ENCODE measurements around the gene GLRX3. TPM values are rescaled to one million over a fixed set of nuclear protein-coding genes. Genes with fewer than 3 reads are reported as not detected.

GLRX3 gene
- total RNA-seq, 1 experiment from 2014 or later = 142 TPM

- TF ChIP-seq PREB (CRISPR knock-in tag; IDR thresholded peaks at IDR 0.05; ENCODE audit: borderline replicate concordance) (no peak), ATF2 (CRISPR knock-in tag; IDR thresholded peaks at IDR 0.05; ENCODE audit: borderline replicate concordance, low read depth) (no peak), ZSCAN18 (CRISPR knock-in tag; IDR thresholded peaks at IDR 0.05) (no peak), GTF2I (CRISPR knock-in tag; conservative IDR thresholded peaks at IDR 0.05) (no peak), ZNF423 (CRISPR knock-in tag; IDR thresholded peaks at IDR 0.05) (no peak), NR3C1 (CRISPR knock-in tag; conservative IDR thresholded peaks at IDR 0.05; ENCODE audit: low read depth) (no peak), EMX1 (CRISPR knock-in tag; IDR thresholded peaks at IDR 0.05) (no peak)
These were observed 77.3 kb downstream of the GLRX3 start (continued) for GRCh38 chr10:130213286-130214080.

- DNase-seq (ENCODE audit: low spot score) = no peak
- CTCF ChIA-PET = no interaction called here
- H3K27ac Mint-ChIP-seq = no peak overlapping the region
These were observed 78.2 kb downstream of the GLRX3 start for GRCh38 chr10:130214431-130214830.

More at GRCh38 chr10:130214431-130214830, 78.2 kb downstream of the GLRX3 start:
- no peak for ATAC-seq
- TF ChIP-seq NR2C2 (CRISPR knock-in tag; IDR thresholded peaks at IDR 0.05) (no peak), ZMAT4 (CRISPR knock-in tag; IDR thresholded peaks at IDR 0.05) (no peak), FOXP4 (CRISPR knock-in tag; IDR thresholded peaks at IDR 0.05) (no peak), TEAD1 (CRISPR knock-in tag; IDR thresholded peaks at IDR 0.05) (no peak), E2F5 (CRISPR knock-in tag; IDR thresholded peaks at IDR 0.05) (no peak), ZNF671 (CRISPR knock-in tag; IDR thresholded peaks at IDR 0.05) (no peak), TEAD4 (CRISPR knock-in tag; IDR thresholded peaks at IDR 0.05) (no peak), MLX (CRISPR knock-in tag; IDR thresholded peaks at IDR 0.05) (no peak), NFATC4 (CRISPR knock-in tag; IDR thresholded peaks at IDR 0.05) (no peak), MYBL2 (CRISPR knock-in tag; IDR thresholded peaks at IDR 0.05) (no peak), SMAD4 (CRISPR knock-in tag; IDR thresholded peaks at IDR 0.05) (no peak), ESRRA (CRISPR knock-in tag; IDR thresholded peaks at IDR 0.05; ENCODE audit: borderline replicate concordance) (no peak), ZBTB21 (CRISPR knock-in tag; IDR thresholded peaks at IDR 0.05; ENCODE audit: borderline replicate concordance) (no peak), MAX (CRISPR knock-in tag; IDR thresholded peaks at IDR 0.05) (no peak), ZNF423 (CRISPR knock-in tag; IDR thresholded peaks at IDR 0.05) (no peak), FOXP1 (CRISPR knock-in tag; IDR thresholded peaks at IDR 0.05; ENCODE audit: borderline replicate concordance) (no peak), RORB (CRISPR knock-in tag; IDR thresholded peaks at IDR 0.05) (no peak)
- Mint-ChIP-seq H3K27me3 (ENCODE audit: low read depth) (peaks cover 16% of the 10 kb centered on the region), H3K36me3 (peaks cover 54% of the 10 kb centered on the region), H3K4me1 (no peaks in the 10 kb centered on the region), H3K4me3 (no peak overlapping the region), H3K9me3 (peaks cover 65% of the 10 kb centered on the region)
- POLR2A ChIA-PET = no interaction called here
